OCI-LY7 (cell line): ENCODE results near the gene TRABD2B. TPM values are rescaled to one million over a fixed set of nuclear protein-coding genes. Genes with fewer than 3 reads are reported as not detected.

Experiments used
- BruUV-seq: library from RNA; stranded (reverse); fragments of 400-500 nt; replicated peaks from 2 replicates; lab custom pipeline; 2021; lab: Mats Ljungman, UMichigan
- CTCF ChIA-PET: fragments of 300-600 bp; sonication (Branson Sonifier 250); formaldehyde crosslinking; loops from one replicate; lab custom pipeline; 2022; ENCODE audit warnings: antibody characterized with exemption; ENCODE audit not compliant: unreplicated experiment; lab: Charles Lee
- POLR2A ChIA-PET: fragments of 300-600 bp; sonication (Branson Sonifier 250); formaldehyde crosslinking; loops from one replicate; lab custom pipeline; 2022; ENCODE audit warnings: antibody characterized with exemption; lab: Charles Lee
- DNase-seq: peaks from one replicate; pipeline ENCODE4 v3.0.0-alpha.2; 2015; ENCODE audit warnings: low spot score
- H2AFZ ChIP-seq: fragments of 200-600 bp; sonication (generic), shearing (Covaris generic); 2 replicates; pipeline ENCODE4 v1.6.1; 2014; ENCODE audit warnings: mild to moderate bottlenecking, antibody characterized with exemption, low read length, moderate library complexity
- H3K27ac ChIP-seq: fragments of 200-600 bp; sonication (generic); 2 replicates; pipeline ENCODE4 v1.5.1; 2014; ENCODE audit warnings: mixed run types, low read depth, mild to moderate bottlenecking, moderate library complexity, low read length, inconsistent platforms; ENCODE audit not compliant: poor library complexity, severe bottlenecking
- H3K36me3 ChIP-seq: fragments of 200-600 bp; sonication (generic); 2 replicates; pipeline ENCODE4 v1.6.1; 2014; ENCODE audit warnings: mild to moderate bottlenecking, antibody characterized with exemption, low read length, moderate library complexity, mixed read lengths; ENCODE audit not compliant: insufficient read depth
- H3K4me1 ChIP-seq: fragments of 200-600 bp; sonication (generic); 2 replicates; pipeline ENCODE4 v1.5.1; 2014; ENCODE audit warnings: mild to moderate bottlenecking, low read length; ENCODE audit not compliant: insufficient read depth, poor library complexity, severe bottlenecking
- H3K4me2 ChIP-seq: fragments of 200-600 bp; sonication (generic); 2 replicates; pipeline ENCODE4 v1.6.1; 2014; ENCODE audit warnings: mild to moderate bottlenecking, low read length
- H3K4me3 ChIP-seq: fragments of 200-600 bp; sonication (generic); 2 replicates; pipeline ENCODE4 v1.5.1; 2014; ENCODE audit warnings: mild to moderate bottlenecking, low read depth, low read length; ENCODE audit not compliant: poor library complexity, severe bottlenecking
- H3K79me2 ChIP-seq: fragments of 200-600 bp; sonication (generic); 2 replicates; pipeline ENCODE4 v1.6.1; 2016; ENCODE audit warnings: low read depth, mild to moderate bottlenecking, low read length, moderate library complexity, mixed read lengths; ENCODE audit not compliant: insufficient read depth
- H3K9me2 ChIP-seq: fragments of 200-600 bp; sonication (generic); 2 replicates; pipeline ENCODE4 v1.6.1; 2016; ENCODE audit warnings: mild to moderate bottlenecking, low read length, mixed read lengths; ENCODE audit not compliant: insufficient read depth
- H3K9me3 ChIP-seq: fragments of 200-600 bp; sonication (generic); 2 replicates; pipeline ENCODE4 v1.6.1; 2014; ENCODE audit warnings: mild to moderate bottlenecking, mixed run types, low read length, mixed read lengths
- H4K20me1 ChIP-seq: fragments of 200-600 bp; sonication (generic); 2 replicates; pipeline ENCODE4 v1.6.1; 2014; ENCODE audit warnings: mild to moderate bottlenecking, antibody characterized with exemption, low read length, moderate library complexity, mixed read lengths; ENCODE audit not compliant: insufficient read depth
- EZH2phosphoT487 ChIP-seq: fragments of 200-600 bp; sonication (generic); IDR thresholded peaks from 2 replicates; pipeline ENCODE4 v1.6.1; 2018; ENCODE audit warnings: low read depth, borderline replicate concordance, mild to moderate bottlenecking, mixed run types, antibody characterized with exemption, low read length, moderate library complexity, mixed read lengths
- intact Hi-C: fragments of 100-400 bp; cut with micrococcal nuclease; formaldehyde crosslinking; loops from one replicate; pipeline ENCODE4 v1.10.0; 2022; ENCODE audit not compliant: unreplicated experiment
- total RNA-seq, 2 experiments: library from RNA; depleted of rRNA in 1 of 2; stranded (reverse); fragments of >200 nt in 1 of 2; shearing (Covaris generic) in 1 of 2; gene quantifications; 2 replicates each; pipeline ENCODE4 v1.2.3, GENCODE V29; 2014 to 2022
- TF ChIP-seq, protein P1 (sequence below): fragments of 200-600 bp; sonication (generic); conservative IDR thresholded peaks from 2 replicates; pipeline ENCODE4 v1.5.1; 2014; ENCODE audit warnings: mild to moderate bottlenecking, antibody characterized with exemption, low read length, moderate library complexity, mixed read lengths

Gene TRABD2B
- total RNA-seq, 2 experiments from 2014 or later = not detected

DNA sequence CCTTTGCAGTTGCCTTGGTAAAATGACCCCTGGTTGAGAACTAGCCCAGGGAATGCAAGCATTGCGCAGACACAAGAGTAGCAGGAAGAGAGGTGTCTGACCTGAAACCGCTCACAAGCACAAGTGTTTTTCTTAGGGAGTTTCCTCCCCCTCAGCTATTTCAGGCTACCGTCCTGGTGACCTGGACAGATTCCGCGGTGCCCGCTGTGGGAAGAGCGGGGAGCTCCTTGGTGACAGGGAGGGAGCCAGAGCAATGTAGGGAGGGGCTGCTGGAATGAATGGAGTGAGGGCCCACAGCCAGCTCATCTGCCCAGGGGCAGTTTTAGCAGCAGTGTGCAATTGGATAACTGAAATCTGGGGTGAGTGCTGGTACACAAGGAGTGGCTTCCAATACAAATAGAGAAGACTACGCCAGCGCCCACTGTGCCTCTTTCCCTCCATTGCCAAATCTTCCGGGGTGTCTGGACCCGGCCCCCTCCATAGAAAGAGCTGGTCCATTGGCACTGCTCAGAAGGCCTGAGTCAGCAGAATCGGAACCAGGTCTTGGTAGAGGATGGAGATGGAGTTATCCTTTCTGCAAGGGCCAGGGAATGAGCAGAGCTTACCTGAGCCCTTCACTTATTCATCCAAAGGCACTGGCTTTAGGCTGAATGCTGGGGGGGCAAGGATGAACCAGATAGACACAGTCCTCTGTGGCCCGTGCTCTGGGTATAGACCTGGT, 82.8 kb downstream of the TRABD2B start:
- POLR2A ChIA-PET = no interaction called here
- Histone ChIP-seq H4K20me1 (no peaks in the 10 kb centered on the region), H2AFZ (no peak overlapping the region), H3K36me3 (no peaks in the 10 kb centered on the region), H3K4me1 (no peaks in the 10 kb centered on the region), H3K79me2 (no peaks in the 10 kb centered on the region), H3K9me2 (no peaks in the 10 kb centered on the region), H3K27ac (no peak overlapping the region), H3K4me2 (no peak overlapping the region), H3K9me3 (no peaks in the 10 kb centered on the region), H3K4me3 (no peak overlapping the region)
- TF ChIP-seq, protein P1, sequence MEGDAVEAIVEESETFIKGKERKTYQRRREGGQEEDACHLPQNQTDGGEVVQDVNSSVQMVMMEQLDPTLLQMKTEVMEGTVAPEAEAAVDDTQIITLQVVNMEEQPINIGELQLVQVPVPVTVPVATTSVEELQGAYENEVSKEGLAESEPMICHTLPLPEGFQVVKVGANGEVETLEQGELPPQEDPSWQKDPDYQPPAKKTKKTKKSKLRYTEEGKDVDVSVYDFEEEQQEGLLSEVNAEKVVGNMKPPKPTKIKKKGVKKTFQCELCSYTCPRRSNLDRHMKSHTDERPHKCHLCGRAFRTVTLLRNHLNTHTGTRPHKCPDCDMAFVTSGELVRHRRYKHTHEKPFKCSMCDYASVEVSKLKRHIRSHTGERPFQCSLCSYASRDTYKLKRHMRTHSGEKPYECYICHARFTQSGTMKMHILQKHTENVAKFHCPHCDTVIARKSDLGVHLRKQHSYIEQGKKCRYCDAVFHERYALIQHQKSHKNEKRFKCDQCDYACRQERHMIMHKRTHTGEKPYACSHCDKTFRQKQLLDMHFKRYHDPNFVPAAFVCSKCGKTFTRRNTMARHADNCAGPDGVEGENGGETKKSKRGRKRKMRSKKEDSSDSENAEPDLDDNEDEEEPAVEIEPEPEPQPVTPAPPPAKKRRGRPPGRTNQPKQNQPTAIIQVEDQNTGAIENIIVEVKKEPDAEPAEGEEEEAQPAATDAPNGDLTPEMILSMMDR = no peak
- no peak for TF ChIP-seq EZH2phosphoT487
- BruUV-seq = no TSS peak
- intact Hi-C loops = no loop called here
- CTCF ChIA-PET = no interaction called here
- no peak for DNase-seq

DNA sequence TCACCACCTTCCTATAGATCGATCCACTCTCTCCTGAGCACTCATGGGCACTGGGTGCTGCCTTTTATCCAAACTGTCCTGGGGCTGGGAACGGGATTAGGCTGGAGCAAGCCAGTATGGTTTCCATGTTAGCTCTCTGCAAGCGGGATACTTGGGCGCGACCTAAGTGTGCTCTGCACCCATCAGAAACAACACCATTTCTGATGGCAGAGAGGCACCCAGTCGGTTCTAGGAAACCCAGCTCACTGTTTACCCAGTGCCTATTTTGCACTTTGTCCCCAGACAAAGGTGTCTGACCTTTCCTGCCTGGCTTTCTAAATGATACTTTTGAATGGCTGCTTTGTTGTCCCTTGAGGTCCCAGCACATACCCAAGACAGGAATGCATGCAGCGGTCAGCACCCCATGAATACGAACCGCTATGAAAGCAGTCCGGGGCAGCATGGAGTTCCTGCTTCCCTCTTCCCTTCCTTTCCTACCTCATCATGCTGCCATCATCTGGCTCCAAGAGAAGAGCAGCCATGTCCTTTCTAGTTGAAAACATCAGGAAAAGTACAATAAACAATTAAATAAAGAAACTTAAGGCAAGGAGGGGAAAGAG, 83.9 kb downstream of the TRABD2B start:
- POLR2A ChIA-PET = no interaction called here
- BruUV-seq = no TSS peak

More for the DNA sequence above, 83.9 kb downstream of the TRABD2B start:
- Histone ChIP-seq H3K9me3 (no peaks in the 10 kb centered on the region), H2AFZ (no peak overlapping the region), H3K4me3 (no peak overlapping the region), H3K4me1 (no peaks in the 10 kb centered on the region), H3K79me2 (no peaks in the 10 kb centered on the region), H3K27ac (no peak overlapping the region), H3K4me2 (no peak overlapping the region), H3K9me2 (no peaks in the 10 kb centered on the region), H3K36me3 (no peaks in the 10 kb centered on the region), H4K20me1 (no peaks in the 10 kb centered on the region)
- CTCF ChIA-PET = no interaction called here
- DNase-seq = no peak
- TF ChIP-seq, protein P1 = no peak
- no peak for TF ChIP-seq EZH2phosphoT487
- intact Hi-C loops = no loop called here
